Vagina (tissue), 2 donors: ENCODE measurements around the gene ASPG. TPM values are rescaled to one million over a fixed set of nuclear protein-coding genes. Genes with fewer than 3 reads are reported as not detected.

Experiments
- DNase-seq, 2 donors: peaks; one replicate each; pipeline ENCODE4 v3.0.0-alpha.2; 2017; ENCODE audit errors: extremely low spot score in 2 of 2
- H3K27ac ChIP-seq: fragments of 200-600 bp; sonication (generic); one replicate; pipeline ENCODE4 v1.5.1; 2019
- H3K27me3 ChIP-seq: fragments of 200-600 bp; sonication (generic); one replicate; pipeline ENCODE4 v1.5.1; 2019
- H3K36me3 ChIP-seq, 2 donors: fragments of 200-600 bp; sonication (generic); one replicate each; pipeline ENCODE4 v1.5.1; 2017 to 2019
- H3K4me1 ChIP-seq: fragments of 200-600 bp; sonication (generic); one replicate; pipeline ENCODE4 v1.5.1; 2019
- H3K4me3 ChIP-seq, 2 donors: fragments of 200-600 bp; sonication (generic); 1 replicate in 1 of 2; 2 replicates in 1 of 2; pipeline ENCODE4 v1.5.1; 2016 to 2019
- H3K9me3 ChIP-seq: fragments of 200-600 bp; sonication (generic); one replicate; pipeline ENCODE4 v1.5.1; 2019
- POLR2A ChIP-seq, 2 donors: fragments of 450-650 bp; IDR thresholded peaks; one replicate each; pipeline ENCODE4 v1.6.1; 2017; ENCODE audit warnings: antibody characterized with exemption in 2 of 2, mild to moderate bottlenecking in 2 of 2, moderate library complexity in 2 of 2
- POLR2AphosphoS5 ChIP-seq, 2 donors: sonication (generic); formaldehyde crosslinking; IDR thresholded peaks; one replicate each; pipeline ENCODE4 v1.9.0; 2017; ENCODE audit warnings: antibody characterized with exemption in 2 of 2, mild to moderate bottlenecking in 2 of 2, low read depth in 1 of 2; ENCODE audit not compliant: insufficient read depth in 1 of 2
- intact Hi-C: fragments of 100-400 bp; cut with DNase I; formaldehyde crosslinking; loops from one replicate; pipeline ENCODE4 v1.15.1; 2023
- total RNA-seq: library from RNA; depleted of rRNA; stranded (reverse); fragments of >200 nt; gene quantifications from one replicate; pipeline ENCODE4 v1.2.3, GENCODE V29; 2016
- TF ChIP-seq, protein P1 (sequence below), 3 experiments: fragments of 450-650 bp in 2 of 3; fragments of 200-600 bp in 1 of 3; sonication (generic) in 1 of 3; IDR thresholded peaks; one replicate each; pipeline ENCODE4 v1.5.1; 2017 to 2019; ENCODE audit warnings: antibody characterized with exemption in 3 of 3, mild to moderate bottlenecking in 2 of 3, moderate library complexity in 2 of 3

The ASPG gene
- total RNA-seq, 1 donor from 2014 or later: 3.7 TPM

- DNase-seq: no peak
- H3K9me3 ChIP-seq: peaks cover 6% of the 10 kb centered on the region
- no peaks in the 10 kb centered on the region for H3K36me3 ChIP-seq
- no peaks in the 10 kb centered on the region for H3K4me1 ChIP-seq
- no peaks in the 10 kb centered on the region for H3K27me3 ChIP-seq
- H3K4me3 ChIP-seq: no peak overlapping the region
- intact Hi-C loops: no loop called here
- TF ChIP-seq POLR2A (IDR thresholded peaks at IDR 0.05): no peak
- TF ChIP-seq, protein P1, sequence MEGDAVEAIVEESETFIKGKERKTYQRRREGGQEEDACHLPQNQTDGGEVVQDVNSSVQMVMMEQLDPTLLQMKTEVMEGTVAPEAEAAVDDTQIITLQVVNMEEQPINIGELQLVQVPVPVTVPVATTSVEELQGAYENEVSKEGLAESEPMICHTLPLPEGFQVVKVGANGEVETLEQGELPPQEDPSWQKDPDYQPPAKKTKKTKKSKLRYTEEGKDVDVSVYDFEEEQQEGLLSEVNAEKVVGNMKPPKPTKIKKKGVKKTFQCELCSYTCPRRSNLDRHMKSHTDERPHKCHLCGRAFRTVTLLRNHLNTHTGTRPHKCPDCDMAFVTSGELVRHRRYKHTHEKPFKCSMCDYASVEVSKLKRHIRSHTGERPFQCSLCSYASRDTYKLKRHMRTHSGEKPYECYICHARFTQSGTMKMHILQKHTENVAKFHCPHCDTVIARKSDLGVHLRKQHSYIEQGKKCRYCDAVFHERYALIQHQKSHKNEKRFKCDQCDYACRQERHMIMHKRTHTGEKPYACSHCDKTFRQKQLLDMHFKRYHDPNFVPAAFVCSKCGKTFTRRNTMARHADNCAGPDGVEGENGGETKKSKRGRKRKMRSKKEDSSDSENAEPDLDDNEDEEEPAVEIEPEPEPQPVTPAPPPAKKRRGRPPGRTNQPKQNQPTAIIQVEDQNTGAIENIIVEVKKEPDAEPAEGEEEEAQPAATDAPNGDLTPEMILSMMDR (IDR thresholded peaks at IDR 0.05): no peak
- TF ChIP-seq POLR2AphosphoS5 (IDR thresholded peaks at IDR 0.05; ENCODE audit: insufficient read depth in 1 of 2, low read depth in 1 of 2): no peak
- H3K27ac ChIP-seq: no peak overlapping the region
Measured at GRCh38 chr14:104125011-104125410, 39.5 kb downstream of the ASPG start.

- H3K27ac ChIP-seq: no peak overlapping the region
- no peaks in the 10 kb centered on the region for H3K36me3 ChIP-seq
- H3K27me3 ChIP-seq: no peaks in the 10 kb centered on the region
- H3K4me3 ChIP-seq: no peak overlapping the region
- H3K4me1 ChIP-seq: no peaks in the 10 kb centered on the region
- no peak for TF ChIP-seq POLR2AphosphoS5 (IDR thresholded peaks at IDR 0.05; ENCODE audit: insufficient read depth in 1 of 2, low read depth in 1 of 2)
- TF ChIP-seq POLR2A (IDR thresholded peaks at IDR 0.05): no peak
- peaks cover 6% of the 10 kb centered on the region for H3K9me3 ChIP-seq
- DNase-seq: no peak
- intact Hi-C loops: no loop called here
Measured at GRCh38 chr14:104126753-104127152, 41.3 kb downstream of the ASPG start.

DNA sequence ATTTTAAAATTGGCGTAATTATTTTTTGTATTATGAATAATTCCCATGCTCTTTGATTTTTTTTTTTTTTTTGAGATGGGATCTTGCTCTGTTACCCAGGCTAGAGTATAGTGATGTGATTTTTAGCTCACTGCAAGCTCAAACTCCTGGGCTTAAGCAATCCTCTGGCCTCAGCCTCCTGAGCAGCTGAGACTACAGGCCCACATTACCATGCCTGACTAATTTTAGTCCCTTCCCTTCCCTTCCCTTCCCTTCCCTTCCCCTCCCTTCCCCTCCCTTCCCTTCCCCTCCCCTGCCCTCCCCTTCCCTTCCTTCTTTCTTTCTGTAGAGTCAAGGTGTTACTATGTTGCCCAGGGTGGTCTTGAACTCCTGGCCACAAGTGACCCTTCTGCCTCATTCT, 43.5 kb downstream of the ASPG start:
- Histone ChIP-seq H3K9me3 (peaks cover 6% of the 10 kb centered on the region), H3K27me3 (no peaks in the 10 kb centered on the region)

GRCh38 chr14:104129556-104129955, 44.1 kb downstream of the ASPG start:
- DNase-seq: no peak
- Histone ChIP-seq H3K9me3 (peaks cover 6% of the 10 kb centered on the region), H3K4me1 (no peaks in the 10 kb centered on the region), H3K4me3 (no peak overlapping the region), H3K27me3 (no peaks in the 10 kb centered on the region), H3K27ac (no peak overlapping the region), H3K36me3 (no peaks in the 10 kb centered on the region)
- TF ChIP-seq, protein P1 (IDR thresholded peaks at IDR 0.05): no peak
- TF ChIP-seq POLR2A (IDR thresholded peaks at IDR 0.05) (no peak), POLR2AphosphoS5 (IDR thresholded peaks at IDR 0.05; ENCODE audit: insufficient read depth in 1 of 2, low read depth in 1 of 2) (no peak)
- intact Hi-C loops: no loop called here

More for the DNA sequence above, 43.5 kb downstream of the ASPG start:
- DNase-seq: no peak
- intact Hi-C loops: no loop called here
- no peak overlapping the region for H3K27ac ChIP-seq
- no peaks in the 10 kb centered on the region for H3K4me1 ChIP-seq
- H3K4me3 ChIP-seq: no peak overlapping the region
- TF ChIP-seq, protein P1 (IDR thresholded peaks at IDR 0.05): no peak
- TF ChIP-seq POLR2A (IDR thresholded peaks at IDR 0.05): no peak
- no peak for TF ChIP-seq POLR2AphosphoS5 (IDR thresholded peaks at IDR 0.05; ENCODE audit: insufficient read depth in 1 of 2, low read depth in 1 of 2)
- no peaks in the 10 kb centered on the region for H3K36me3 ChIP-seq

GRCh38 chr14:104130974-104131651, 45.6 kb downstream of the ASPG start:
- H3K4me1 ChIP-seq: peaks cover 12% of the 10 kb centered on the region
- no peak for TF ChIP-seq POLR2A (IDR thresholded peaks at IDR 0.05)
- TF ChIP-seq, protein P1 (IDR thresholded peaks at IDR 0.05): peak; percentile 14 to 42 (median 27)
- no peak for TF ChIP-seq POLR2AphosphoS5 (IDR thresholded peaks at IDR 0.05; ENCODE audit: insufficient read depth in 1 of 2, low read depth in 1 of 2)
- H3K27me3 ChIP-seq: no peaks in the 10 kb centered on the region
- H3K4me3 ChIP-seq: no peak overlapping the region
- intact Hi-C loops: loop anchor here (10.0 kb wide), 1 partner anchor 434 kb away; no protein-coding TSS in a partner anchor
- H3K27ac ChIP-seq: no peak overlapping the region
- no peaks in the 10 kb centered on the region for H3K36me3 ChIP-seq
- H3K9me3 ChIP-seq: peaks cover 6% of the 10 kb centered on the region
- no peak for DNase-seq
